Stimulated activated CD4-positive, alpha-beta T cell treated with anti-CD3 and anti-CD28 coated beads, Interleukin-1b, Interleukin-23, amount 100 ng/mL, for 24 hours (primary cell): ENCODE data around the gene PCDHGC5.

Experiments
- DNase-seq, 4 experiments: peaks; one replicate each; pipeline ENCODE4 v3.0.0-alpha.2; 2020; ENCODE audit warnings: low read depth in 4 of 4, low spot score in 1 of 4

Gene PCDHGC5

GRCh38 chr5:141528291-141528984 is 39.6 kb downstream of the PCDHGC5 start:
- no peak for DNase-seq

- no peak for DNase-seq
Measured at GRCh38 chr5:141529002-141529401, 40.1 kb downstream of the PCDHGC5 start.

- no peak for DNase-seq
Measured at GRCh38 chr5:141529873-141530272, 41.0 kb downstream of the PCDHGC5 start.

GRCh38 chr5:141532726-141533125 is 43.8 kb downstream of the PCDHGC5 start:
- DNase-seq: no peak

GRCh38 chr5:141533897-141534296 is 45.0 kb downstream of the PCDHGC5 start:
- no peak for DNase-seq

GRCh38 chr5:141534492-141535213 is 45.8 kb downstream of the PCDHGC5 start:
- DNase-seq: no peak
